GM12878 (cell line): ENCODE measurements around the gene SOX2. TPM values are rescaled to one million over a fixed set of nuclear protein-coding genes. Genes with fewer than 3 reads are reported as not detected.

Experiments used
- ATAC-seq: fragments of 200-7000 bp; cut with Tn5 transposase; 3 replicates; pipeline ENCODE4 v1.9.1; 2020; ENCODE audit warnings: mild to moderate bottlenecking, moderate library complexity
- BruUV-seq: library from RNA; stranded (reverse); fragments of 400-500 nt; replicated peaks from 2 replicates; lab custom pipeline; 2021; lab: Mats Ljungman, UMichigan
- CTCF ChIA-PET: fragments of 300-600 bp; sonication (Branson Sonifier 250); formaldehyde crosslinking; extraction: SDS; loops from one replicate; lab custom pipeline; 2021; ENCODE audit warnings: inconsistent platforms; lab: Yijun Ruan, JAX
- POLR2A ChIA-PET: fragments of 350-600 bp; formaldehyde crosslinking; extraction: SDS; loops from one replicate; lab custom pipeline; 2021; ENCODE audit warnings: inconsistent platforms; lab: Charles Lee
- RAD21 ChIA-PET: fragments of 300-600 bp; sonication (Branson Sonifier 250); formaldehyde crosslinking; loops from one replicate; lab custom pipeline; 2023; ENCODE audit warnings: antibody characterized with exemption; ENCODE audit not compliant: unreplicated experiment; lab: Charles Lee
- SMC1A ChIA-PET: fragments of 300-600 bp; sonication (Branson Sonifier 250); formaldehyde crosslinking; loops from one replicate; lab custom pipeline; 2023; ENCODE audit not compliant: unreplicated experiment, uncharacterized antibody; lab: Charles Lee
- DNase-seq: peaks from one replicate; pipeline ENCODE4 v3.0.0-alpha.2; 2011; ENCODE audit warnings: low read depth, low spot score
- FAIRE-seq: peaks from 3 replicates; lab custom pipeline; 2011; peaks lifted over from hg19 to GRCh38; lab: Jason Lieb, UNC
- H2AFZ ChIP-seq: 2 replicates; pipeline ENCODE4 v1.6.0; 2011; ENCODE audit warnings: low read depth, low read length, control low read depth; ENCODE audit not compliant: control insufficient read depth
- H3K27ac ChIP-seq: 2 replicates; pipeline ENCODE4 v1.5.1; 2011; ENCODE audit warnings: control low read depth; ENCODE audit not compliant: control insufficient read depth, insufficient read depth
- H3K27me3 ChIP-seq, 2 experiments: replicated peaks in 1 of 2; 2 replicates each; pipeline versions ENCODE4 v1.6.0 to v1.6.1; 2011; ENCODE audit warnings: low read length in 1 of 2; ENCODE audit not compliant: control insufficient read depth in 2 of 2, insufficient read depth in 2 of 2
- H3K36me3 ChIP-seq, 2 experiments: 2 replicates each; pipeline ENCODE4 v1.5.1; 2011; ENCODE audit warnings: low read length in 1 of 2; ENCODE audit not compliant: control insufficient read depth in 2 of 2, insufficient read depth in 2 of 2
- H3K4me1 ChIP-seq: 2 replicates; pipeline ENCODE4 v1.6.1; 2011; ENCODE audit warnings: mild to moderate bottlenecking, low read length, moderate library complexity, mixed read lengths; ENCODE audit not compliant: control insufficient read depth, insufficient read depth
- H3K4me2 ChIP-seq: 2 replicates; pipeline ENCODE4 v1.6.0; 2011; ENCODE audit warnings: control low read depth; ENCODE audit not compliant: control insufficient read depth, insufficient read depth
- H3K4me3 ChIP-seq: fragments of 200-600 bp; sonication (generic); 2 replicates; pipeline ENCODE4 v1.5.1; 2016
- H3K79me2 ChIP-seq: 2 replicates; pipeline ENCODE4 v1.6.0; 2011; ENCODE audit warnings: low read length; ENCODE audit not compliant: control insufficient read depth, insufficient read depth
- H3K9ac ChIP-seq: 2 replicates; pipeline ENCODE4 v1.8.0; 2011; ENCODE audit warnings: low read length, control low read depth, mixed read lengths; ENCODE audit not compliant: control insufficient read depth, insufficient read depth
- H3K9me3 ChIP-seq: replicated peaks from 3 replicates; pipeline ENCODE4 v1.5.1; 2011; ENCODE audit warnings: mild to moderate bottlenecking, low read length; ENCODE audit not compliant: control insufficient read depth, insufficient read depth
- H4K20me1 ChIP-seq: 2 replicates; pipeline ENCODE4 v1.6.0; 2011; ENCODE audit not compliant: control insufficient read depth, insufficient read depth
- BHLHE40 ChIP-seq, 2 experiments: fragments of 450-650 bp in 1 of 2; IDR thresholded peaks; 2 replicates each; pipeline ENCODE4 v1.6.1; 2011 to 2017; ENCODE audit warnings: low read depth in 2 of 2, borderline replicate concordance in 1 of 2, improper control_type of control experiment in 1 of 2, low read length in 1 of 2, mild to moderate bottlenecking in 1 of 2
- CHD2 ChIP-seq: IDR thresholded peaks from 2 replicates; pipeline ENCODE4 v1.6.1; 2011; ENCODE audit warnings: low read depth, low read length, improper control_type of control experiment, borderline replicate concordance
- GATAD2B ChIP-seq: fragments of 450-650 bp; conservative IDR thresholded peaks from 2 replicates; pipeline ENCODE4 v1.6.1; 2017; ENCODE audit warnings: low read depth, mild to moderate bottlenecking, moderate library complexity
- PRDM15 ChIP-seq: fragments of 450-650 bp; formaldehyde crosslinking; IDR thresholded peaks from 2 replicates; pipeline ENCODE4 v1.4.0; 2020; ENCODE audit warnings: mild to moderate bottlenecking, moderate library complexity
- SRF ChIP-seq, 2 experiments: IDR thresholded peaks; 2 replicates each; pipeline ENCODE4 v1.6.1; 2011; ENCODE audit warnings: low read depth in 2 of 2, low read length in 2 of 2, mild to moderate bottlenecking in 1 of 2, moderate library complexity in 1 of 2
- TARDBP ChIP-seq: IDR thresholded peaks from 2 replicates; pipeline ENCODE4 v1.6.1; 2016; ENCODE audit warnings: borderline replicate concordance
- TCF12 ChIP-seq: IDR thresholded peaks from 2 replicates; pipeline ENCODE4 v1.6.1; 2011; ENCODE audit warnings: low read depth, mild to moderate bottlenecking, low read length
- TCF3 ChIP-seq: IDR thresholded peaks from 2 replicates; pipeline ENCODE4 v1.6.1; 2012; ENCODE audit warnings: low read depth, mild to moderate bottlenecking, low read length, borderline replicate concordance; ENCODE audit not compliant: insufficient read depth
- ZBED1 ChIP-seq: IDR thresholded peaks from 2 replicates; pipeline ENCODE4 v1.6.1; 2016; ENCODE audit warnings: borderline replicate concordance
- ZNF207 ChIP-seq: fragments of 450-650 bp; IDR thresholded peaks from 2 replicates; pipeline ENCODE4 v1.6.1; 2014; ENCODE audit warnings: antibody characterized with exemption, mild to moderate bottlenecking, borderline replicate concordance
- ZSCAN29 ChIP-seq: fragments of 450-650 bp; IDR thresholded peaks from 2 replicates; pipeline ENCODE4 v1.6.1; 2017; ENCODE audit warnings: mild to moderate bottlenecking, moderate library complexity
- WGBS: methylation state at CpG from one replicate; pipeline ENCODE4 v1.1.6; 2016; ENCODE audit warnings: low lambda C conversion rate; ENCODE audit not compliant: insufficient replicate concordance, insufficient coverage; ENCODE audit errors: missing lambda C conversion rate; 5-methylcytosine and 5-hydroxymethylcytosine counted together
- in situ Hi-C: fragments of 300-500 bp; cut with MboI; formaldehyde crosslinking; loops from 9 replicates; pipeline ENCODE4 v1.14.3; 2018; ENCODE audit warnings: mixed read lengths
- intact Hi-C: fragments of 100-400 bp; cut with micrococcal nuclease; formaldehyde crosslinking; loops from one replicate; pipeline ENCODE4 v1.14.2; 2022; ENCODE audit not compliant: unreplicated experiment
- polyA plus RNA-seq, 11 experiments: library from polyadenylated mRNA; depleted of rRNA in 4 of 11; unstranded in 6 of 11; stranded (reverse) in 5 of 11; fragments of >200 nt; fragmentation: Nextera tagmentation in 4 of 11; fragmentation: Illumina TruSeq in 1 of 11; extraction: Ambion mirVana in 4 of 11; extraction: Trizol in 1 of 11; gene quantifications; 1 replicate in 1 of 11; 2 replicates in 10 of 11; pipeline versions ENCODE4 v1.2.1 to v1.2.3, GENCODE V29; 2011 to 2016; ENCODE audit warnings: inconsistent platforms in 2 of 11, missing spikeins in 2 of 11, low read depth in 1 of 11
- total RNA-seq, 4 experiments: library from RNA; depleted of rRNA in 3 of 4; stranded (reverse); fragments of >200 nt in 3 of 4; fragmentation: Illumina TruSeq in 1 of 4; extraction: Trizol in 1 of 4; gene quantifications; 2 replicates each; pipeline versions ENCODE4 v1.2.1 to v1.2.3, GENCODE V29; 2013 to 2021

Gene SOX2
- total and polyA plus RNA-seq, 10 of the 15 experiments (the other 5 are each of a cell fraction or from before 2014, with no cell fraction given) = 0.06 to 0.10 (median 0.07) TPM; not detected in 6

GRCh38 chr3:181738551-181738950 lies 26.8 kb downstream of the SOX2 start:
- Histone ChIP-seq H3K4me3 (no peak overlapping the region), H3K9ac (no peak overlapping the region), H2AFZ (no peak overlapping the region), H3K4me2 (no peak overlapping the region), H3K27ac (no peak overlapping the region), H3K27me3 (no peaks in the 10 kb centered on the region), H4K20me1 (no peaks in the 10 kb centered on the region), H3K79me2 (no peaks in the 10 kb centered on the region), H3K9me3 (no peaks in the 10 kb centered on the region), H3K36me3 (no peaks in the 10 kb centered on the region), H3K4me1 (no peaks in the 10 kb centered on the region)
- WGBS = 43% methylated on average over 5 of the region's 5 CpGs
- ChIA-PET CTCF (no interaction called here), RAD21 (no interaction called here), SMC1A (no interaction called here), POLR2A (no interaction called here)
- ATAC-seq = no peak
- no TSS peak for BruUV-seq
- in situ Hi-C loops = no loop called here
- intact Hi-C loops = no loop called here
- FAIRE-seq = no peak
- no peak for TF ChIP-seq ZBED1
- TF ChIP-seq ZSCAN29 = no peak
- no peak for TF ChIP-seq CHD2
- no peak for TF ChIP-seq GATAD2B
- TF ChIP-seq ZNF207 = no peak
- no peak for TF ChIP-seq TCF12
- no peak for TF ChIP-seq BHLHE40 (IDR thresholded peaks at IDR 0.05; ENCODE audit: borderline replicate concordance in 1 of 2, low read depth in 2 of 2, low read length in 1 of 2)
- no peak for TF ChIP-seq TCF3
- no peak for TF ChIP-seq SRF (IDR thresholded peaks at IDR 0.05; ENCODE audit: low read depth in 2 of 2, low read length in 2 of 2)
- no peak for TF ChIP-seq TARDBP
- TF ChIP-seq PRDM15 = no peak
- no peak for DNase-seq
